Measurements from ENCODE around the gene DNPEP. TPM values are rescaled to one million over a fixed set of nuclear protein-coding genes. Genes with fewer than 3 reads are reported as not detected.

The DNPEP gene
- total RNA-seq, 4 donors from 2014 or later: 35.2 to 88.1 (median 52.6) TPM

DNA sequence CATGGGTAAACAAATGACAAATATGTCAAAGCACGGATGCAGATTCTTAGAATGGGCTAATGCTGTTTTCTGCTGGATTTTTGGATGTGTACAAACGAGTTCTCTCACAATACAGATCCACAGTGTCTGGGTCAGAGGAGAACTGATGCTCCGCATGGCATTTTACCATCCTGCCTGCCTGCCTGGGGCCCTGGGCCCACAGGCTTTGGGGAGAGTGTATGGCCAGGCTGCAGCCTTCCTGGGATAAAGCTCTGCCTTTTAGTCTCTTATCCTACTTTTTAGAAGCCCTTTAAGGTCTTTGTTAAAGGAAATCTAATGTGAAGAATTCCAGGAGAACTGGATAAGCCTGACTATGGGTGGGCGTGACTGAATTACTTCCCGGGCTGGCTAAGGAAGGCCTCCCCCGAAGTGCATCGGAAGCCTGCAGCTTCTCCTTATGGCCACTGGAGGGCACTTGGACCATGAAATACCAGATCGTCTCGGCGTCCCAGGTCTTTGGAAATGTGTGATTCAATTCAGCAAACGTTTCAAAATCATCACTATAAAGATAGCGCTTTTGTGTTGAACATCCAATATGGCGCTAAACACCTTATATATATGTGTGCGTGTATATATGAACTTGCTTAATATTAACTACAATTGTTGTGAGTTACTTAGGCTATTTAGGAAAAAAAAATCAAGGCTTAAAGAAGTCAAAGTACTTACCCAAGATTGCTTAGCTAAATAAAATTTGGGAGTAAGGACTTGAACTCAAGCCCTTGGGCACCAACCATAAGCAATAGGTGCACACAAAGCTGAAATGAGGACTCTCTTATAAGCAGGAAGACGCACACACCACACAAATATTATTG lies 15.2 kb upstream of the DNPEP start:
- Histone ChIP-seq H3K36me3 (no peaks in the 10 kb centered on the region), H3K27me3 (no peaks in the 10 kb centered on the region), H3K27ac (no peak overlapping the region), H3K9me3 (no peaks in the 10 kb centered on the region), H3K4me1 (no peaks in the 10 kb centered on the region), H3K4me3 (no peak overlapping the region)
- WGBS, 2 donors: 19 to 20% methylated on average over 15 of the region's 15 CpGs
- DNase-seq (ENCODE audit: low spot score in 2 of 2): peak; percentile 38 to 65
- no peak for TF ChIP-seq POLR2A (IDR thresholded peaks at IDR 0.05)
- TF ChIP-seq, protein P1, sequence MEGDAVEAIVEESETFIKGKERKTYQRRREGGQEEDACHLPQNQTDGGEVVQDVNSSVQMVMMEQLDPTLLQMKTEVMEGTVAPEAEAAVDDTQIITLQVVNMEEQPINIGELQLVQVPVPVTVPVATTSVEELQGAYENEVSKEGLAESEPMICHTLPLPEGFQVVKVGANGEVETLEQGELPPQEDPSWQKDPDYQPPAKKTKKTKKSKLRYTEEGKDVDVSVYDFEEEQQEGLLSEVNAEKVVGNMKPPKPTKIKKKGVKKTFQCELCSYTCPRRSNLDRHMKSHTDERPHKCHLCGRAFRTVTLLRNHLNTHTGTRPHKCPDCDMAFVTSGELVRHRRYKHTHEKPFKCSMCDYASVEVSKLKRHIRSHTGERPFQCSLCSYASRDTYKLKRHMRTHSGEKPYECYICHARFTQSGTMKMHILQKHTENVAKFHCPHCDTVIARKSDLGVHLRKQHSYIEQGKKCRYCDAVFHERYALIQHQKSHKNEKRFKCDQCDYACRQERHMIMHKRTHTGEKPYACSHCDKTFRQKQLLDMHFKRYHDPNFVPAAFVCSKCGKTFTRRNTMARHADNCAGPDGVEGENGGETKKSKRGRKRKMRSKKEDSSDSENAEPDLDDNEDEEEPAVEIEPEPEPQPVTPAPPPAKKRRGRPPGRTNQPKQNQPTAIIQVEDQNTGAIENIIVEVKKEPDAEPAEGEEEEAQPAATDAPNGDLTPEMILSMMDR (IDR thresholded peaks at IDR 0.05): peak; percentile 78 to 88 (median 84)
- TF ChIP-seq EP300 (IDR thresholded peaks at IDR 0.05): no peak

DNA sequence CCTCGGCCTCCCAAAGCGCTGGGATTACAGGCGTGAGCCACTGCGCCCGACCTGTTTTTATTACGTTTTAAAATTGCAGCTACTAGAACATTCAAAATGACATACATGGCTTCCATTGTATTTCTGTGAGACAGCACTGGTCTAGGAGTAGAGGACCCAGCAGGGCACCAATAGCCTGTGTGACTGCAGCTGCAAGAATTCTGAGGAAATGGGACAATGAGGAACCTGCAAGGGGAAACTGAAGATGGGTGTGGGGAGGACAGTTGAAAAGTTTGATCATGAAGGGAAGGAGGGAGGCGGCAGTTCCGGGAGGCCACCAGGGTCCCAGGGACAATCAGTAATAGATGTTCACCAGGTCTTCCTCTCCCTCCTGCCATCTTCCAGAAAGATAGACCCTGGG lies 13.9 kb upstream of the DNPEP start:
- WGBS, 2 donors: 84 to 90% methylated on average over 8 of the region's 8 CpGs
- Histone ChIP-seq H3K27me3 (no peaks in the 10 kb centered on the region), H3K27ac (no peak overlapping the region), H3K9me3 (no peaks in the 10 kb centered on the region), H3K4me1 (no peaks in the 10 kb centered on the region), H3K36me3 (no peaks in the 10 kb centered on the region), H3K4me3 (no peak overlapping the region)
- DNase-seq (ENCODE audit: low spot score in 2 of 2): no peak
- TF ChIP-seq, protein P1 (IDR thresholded peaks at IDR 0.05): no peak
- TF ChIP-seq EP300 (IDR thresholded peaks at IDR 0.05) (no peak), POLR2A (IDR thresholded peaks at IDR 0.05) (no peak)

DNA sequence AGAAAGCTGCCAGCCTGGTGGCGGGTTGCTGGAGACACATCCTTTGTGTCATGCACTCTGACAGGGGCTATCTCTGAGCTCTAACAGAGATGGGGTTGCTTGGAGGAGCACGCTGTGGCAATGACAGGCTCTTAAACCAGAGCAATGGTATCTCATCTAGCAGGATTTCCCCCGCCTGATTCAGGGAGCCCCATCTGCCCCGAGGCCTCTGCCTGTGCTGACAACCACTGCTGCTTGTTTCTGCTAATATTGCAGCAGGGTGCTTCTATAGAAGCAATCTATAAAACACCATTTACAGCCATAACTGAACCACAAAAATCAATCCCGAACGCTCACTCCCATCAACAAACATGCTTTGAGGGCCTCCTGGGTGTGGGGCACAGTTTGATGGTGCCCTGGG lies 12.8 kb upstream of the DNPEP start:
- 54 to 68% methylated on average over 4 to 6 of the region's 6 CpGs for WGBS, 2 donors
- Histone ChIP-seq H3K27ac (no peak overlapping the region), H3K9me3 (no peaks in the 10 kb centered on the region), H3K36me3 (no peaks in the 10 kb centered on the region), H3K27me3 (no peaks in the 10 kb centered on the region), H3K4me3 (no peak overlapping the region), H3K4me1 (no peaks in the 10 kb centered on the region)
- TF ChIP-seq POLR2A (IDR thresholded peaks at IDR 0.05) (no peak), EP300 (IDR thresholded peaks at IDR 0.05) (no peak)
- TF ChIP-seq, protein P1 (IDR thresholded peaks at IDR 0.05): no peak
- DNase-seq (ENCODE audit: low spot score in 2 of 2): no peak

DNA sequence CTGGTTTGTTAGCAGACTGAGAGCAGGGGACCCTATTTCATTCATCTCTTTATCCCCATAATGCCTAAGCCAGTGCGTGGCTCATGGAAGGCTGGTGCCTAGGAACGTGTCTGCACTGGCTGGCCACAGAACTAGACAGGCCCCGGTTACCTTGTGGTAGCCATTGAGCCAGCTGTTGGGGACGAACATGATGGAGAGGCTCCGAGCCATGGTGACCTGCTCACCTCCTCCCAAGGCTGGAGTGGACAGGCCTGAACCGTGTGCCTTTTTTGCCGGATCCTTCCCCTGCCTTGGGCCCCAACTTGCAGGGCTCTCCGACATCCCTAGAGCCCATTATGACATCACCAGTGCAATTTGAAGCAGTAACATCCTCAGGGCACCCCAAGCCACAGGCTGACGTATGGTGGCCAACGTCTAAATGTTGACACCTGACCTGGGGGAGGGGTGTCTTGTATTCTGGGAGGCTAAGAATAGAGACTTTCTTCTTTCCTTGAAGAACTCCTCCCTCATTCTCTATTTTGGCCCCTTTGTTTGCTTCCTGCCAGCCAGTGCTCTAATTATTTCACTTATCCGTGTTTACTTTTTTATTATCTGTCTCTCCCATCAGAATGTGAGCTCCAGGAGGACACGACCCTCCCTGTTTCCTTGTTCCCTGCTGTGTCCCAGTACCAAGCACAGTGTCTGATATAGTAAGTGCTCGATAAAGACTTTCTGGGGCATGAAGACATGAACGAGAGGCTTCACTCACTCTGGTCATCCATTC lies 12.2 kb upstream of the DNPEP start:
- H3K27ac ChIP-seq: no peak overlapping the region
- TF ChIP-seq EP300 (IDR thresholded peaks at IDR 0.05): no peak
- TF ChIP-seq, protein P1 (IDR thresholded peaks at IDR 0.05): no peak
- H3K36me3 ChIP-seq: no peaks in the 10 kb centered on the region
- no peaks in the 10 kb centered on the region for H3K9me3 ChIP-seq
- WGBS, 2 donors: 45 to 60% methylated on average over 9 to 14 of the region's 14 CpGs
- H3K4me1 ChIP-seq: no peaks in the 10 kb centered on the region
- no peaks in the 10 kb centered on the region for H3K27me3 ChIP-seq
- DNase-seq (ENCODE audit: low spot score in 2 of 2): no peak
- H3K4me3 ChIP-seq: no peak overlapping the region
